ENCODE results near the gene ZNF326.
A peak's percentile ranks its signal among the peaks of the same experiment; 100 is the strongest.
"Not testable (repeated sequence)": the region's sequence is repeated elsewhere in the genome, so short reads cannot be mapped to it uniquely, and the experiment has no call there.

Gene ZNF326

GRCh38 chr1:89966656-89967055 is 28.3 kb upstream of the ZNF326 start:
- no peak for DNase-seq

- DNase-seq: no peak
Measured at GRCh38 chr1:89971600-89971999, 23.3 kb upstream of the ZNF326 start.

- no peak for DNase-seq
Measured at GRCh38 chr1:89972024-89972423, 22.9 kb upstream of the ZNF326 start.

GRCh38 chr1:89973471-89974127 is 21.3 kb upstream of the ZNF326 start:
- DNase-seq: no peak

- no peak for DNase-seq
Measured at GRCh38 chr1:89974256-89974655, 20.7 kb upstream of the ZNF326 start.

- DNase-seq: no peak
Measured at GRCh38 chr1:89974696-89975470, 20.0 kb upstream of the ZNF326 start.

- no peak for DNase-seq
Measured at GRCh38 chr1:89975540-89976125, 19.3 kb upstream of the ZNF326 start.

GRCh38 chr1:89978755-89979154 is 16.2 kb upstream of the ZNF326 start:
- no peak for DNase-seq

- no peak for DNase-seq
Measured at GRCh38 chr1:89980605-89981004, 14.3 kb upstream of the ZNF326 start.

- not testable (repeated sequence) for DNase-seq
Measured at GRCh38 chr1:89982846-89983245, 12.1 kb upstream of the ZNF326 start.

GRCh38 chr1:89984564-89985116 is 10.3 kb upstream of the ZNF326 start:
- DNase-seq: not testable (repeated sequence)

GRCh38 chr1:89986020-89986419 is 8.9 kb upstream of the ZNF326 start:
- peak; percentile 57 for DNase-seq

- DNase-seq: peak; percentile 92
Measured at GRCh38 chr1:89987159-89987819, 7.6 kb upstream of the ZNF326 start.

- no peak for DNase-seq
Measured at GRCh38 chr1:89989099-89989498, 5.8 kb upstream of the ZNF326 start.

GRCh38 chr1:89989799-89990198 is 5.1 kb upstream of the ZNF326 start:
- peak; percentile 43 for DNase-seq

- no peak for DNase-seq
Measured at GRCh38 chr1:89990976-89991831, 3.7 kb upstream of the ZNF326 start.

GRCh38 chr1:89993541-89993940 is 1.4 kb upstream of the ZNF326 start:
- DNase-seq: no peak

GRCh38 chr1:89994231-89994804 is 592 bp upstream of the ZNF326 start:
- DNase-seq: no peak

GRCh38 chr1:89995598-89996449 is 914 bp downstream of the ZNF326 start:
- peak; percentile 88 for DNase-seq

- DNase-seq: no peak
Measured at GRCh38 chr1:89996450-89997110, 1.7 kb downstream of the ZNF326 start.

Measured in NCI-H510A treated with DMSO at 0.1 percent for 48 hours (cell line).